ENCODE results near the gene HEY2. TPM values are rescaled to one million over a fixed set of nuclear protein-coding genes. Genes with fewer than 3 reads are reported as not detected.

Gene HEY2
- total RNA-seq, 4 donors from 2014 or later = 1.5 to 7.3 (median 4.3) TPM

DNA sequence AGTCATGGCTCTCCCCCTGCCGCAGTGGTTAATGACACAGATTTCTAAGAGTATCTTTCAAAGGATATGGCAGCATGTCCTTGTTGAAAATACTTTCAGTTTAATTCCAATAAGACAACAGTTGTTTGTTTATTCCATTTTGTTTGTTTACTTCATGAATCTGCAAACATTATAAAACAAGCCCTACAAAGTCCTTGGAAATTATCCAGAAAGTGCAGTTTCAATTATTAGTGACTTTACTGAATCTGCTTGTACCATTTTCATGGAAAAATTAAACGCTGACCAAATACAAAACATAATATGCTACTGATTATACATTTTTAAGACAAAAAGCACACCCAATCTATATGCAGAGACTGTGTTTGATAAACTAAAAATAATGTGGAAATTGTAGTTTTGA, 3.3 kb downstream of the HEY2 start:
- DNase-seq (ENCODE audit: low spot score in 2 of 2) = no peak
- H3K36me3 ChIP-seq = no peaks in the 10 kb centered on the region
- H3K27me3 ChIP-seq = peaks cover 0 to 23% of the 10 kb centered on the region in 2 donors
- TF ChIP-seq EP300 (IDR thresholded peaks at IDR 0.05) (no peak), POLR2A (IDR thresholded peaks at IDR 0.05) (no peak)
- TF ChIP-seq, protein P1, sequence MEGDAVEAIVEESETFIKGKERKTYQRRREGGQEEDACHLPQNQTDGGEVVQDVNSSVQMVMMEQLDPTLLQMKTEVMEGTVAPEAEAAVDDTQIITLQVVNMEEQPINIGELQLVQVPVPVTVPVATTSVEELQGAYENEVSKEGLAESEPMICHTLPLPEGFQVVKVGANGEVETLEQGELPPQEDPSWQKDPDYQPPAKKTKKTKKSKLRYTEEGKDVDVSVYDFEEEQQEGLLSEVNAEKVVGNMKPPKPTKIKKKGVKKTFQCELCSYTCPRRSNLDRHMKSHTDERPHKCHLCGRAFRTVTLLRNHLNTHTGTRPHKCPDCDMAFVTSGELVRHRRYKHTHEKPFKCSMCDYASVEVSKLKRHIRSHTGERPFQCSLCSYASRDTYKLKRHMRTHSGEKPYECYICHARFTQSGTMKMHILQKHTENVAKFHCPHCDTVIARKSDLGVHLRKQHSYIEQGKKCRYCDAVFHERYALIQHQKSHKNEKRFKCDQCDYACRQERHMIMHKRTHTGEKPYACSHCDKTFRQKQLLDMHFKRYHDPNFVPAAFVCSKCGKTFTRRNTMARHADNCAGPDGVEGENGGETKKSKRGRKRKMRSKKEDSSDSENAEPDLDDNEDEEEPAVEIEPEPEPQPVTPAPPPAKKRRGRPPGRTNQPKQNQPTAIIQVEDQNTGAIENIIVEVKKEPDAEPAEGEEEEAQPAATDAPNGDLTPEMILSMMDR (IDR thresholded peaks at IDR 0.05) = no peak
- no peaks in the 10 kb centered on the region for H3K9me3 ChIP-seq
- H3K4me3 ChIP-seq = no peak overlapping the region
- peaks cover 0 to 29% (median 2%) of the 10 kb centered on the region in 4 donors for H3K4me1 ChIP-seq
- no peak overlapping the region for H3K27ac ChIP-seq
- 71 to 76% methylated on average over 2 of the region's 2 CpGs for WGBS, 2 donors

DNA sequence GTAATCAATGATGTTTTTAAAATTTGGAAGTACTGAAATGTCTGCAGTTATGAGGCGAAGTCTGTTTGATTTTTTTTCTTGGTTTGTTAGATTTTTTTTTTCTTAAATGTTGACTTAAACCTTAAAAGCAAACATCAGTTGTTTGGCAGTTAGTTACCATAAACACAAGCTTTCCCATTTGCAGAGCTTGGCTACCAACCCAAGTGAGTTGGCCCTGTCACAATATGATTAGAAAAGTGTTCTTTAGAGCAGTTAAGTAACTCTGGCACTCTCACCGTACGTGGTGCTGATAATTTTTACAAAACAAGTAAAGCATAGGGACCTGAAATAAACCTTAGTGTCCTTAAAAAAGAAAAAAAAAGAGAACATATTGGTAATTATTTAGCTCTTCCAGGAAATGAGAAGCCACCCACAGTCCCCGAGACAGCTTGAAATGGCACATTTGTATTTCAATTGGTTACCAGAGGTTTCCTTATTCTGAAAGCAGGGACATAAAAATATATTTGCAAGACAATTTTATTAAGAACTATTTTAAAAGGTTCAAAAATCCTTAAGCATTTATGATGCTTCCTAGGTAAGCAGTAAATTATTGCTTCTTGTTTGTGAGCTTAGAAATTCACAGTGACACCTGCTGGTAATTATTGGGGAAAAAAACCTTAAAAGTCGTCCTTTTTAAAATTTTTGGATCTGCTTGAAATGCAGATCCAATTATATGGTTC, 3.9 kb downstream of the HEY2 start:
- TF ChIP-seq EP300 (IDR thresholded peaks at IDR 0.05) = no peak
- TF ChIP-seq, protein P1 (IDR thresholded peaks at IDR 0.05) = peak; percentile 23 to 65 (median 39)
- TF ChIP-seq POLR2A (IDR thresholded peaks at IDR 0.05) = no peak
- H3K36me3 ChIP-seq = no peaks in the 10 kb centered on the region
- peaks cover 0 to 23% of the 10 kb centered on the region in 2 donors for H3K27me3 ChIP-seq
- H3K27ac ChIP-seq = no peak overlapping the region
- peaks cover 0 to 27% (median 2%) of the 10 kb centered on the region in 4 donors for H3K4me1 ChIP-seq
- no peaks in the 10 kb centered on the region for H3K9me3 ChIP-seq
- no peak overlapping the region for H3K4me3 ChIP-seq
- DNase-seq (ENCODE audit: low spot score in 2 of 2) = no peak
- 40 to 44% methylated on average over 5 of the region's 5 CpGs for WGBS, 2 donors

DNA sequence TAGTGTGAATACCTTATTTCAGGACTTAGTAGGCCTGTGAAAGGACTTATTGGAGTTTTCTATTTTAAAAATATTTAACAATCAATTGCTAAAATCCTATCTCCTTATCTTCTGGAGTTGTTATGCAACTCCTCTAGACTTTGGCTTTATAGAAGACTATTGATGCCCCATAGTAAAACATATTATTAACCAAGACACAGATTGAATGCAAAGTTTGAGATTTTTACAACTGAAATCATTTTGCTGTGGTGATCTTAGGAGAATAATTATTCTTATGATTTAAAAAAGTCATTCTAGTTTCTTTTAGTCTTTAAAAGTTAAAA, 4.5 kb downstream of the HEY2 start:
- Histone ChIP-seq H3K27me3 (peaks cover 0 to 23% of the 10 kb centered on the region in 2 donors), H3K9me3 (no peaks in the 10 kb centered on the region), H3K4me3 (no peak overlapping the region), H3K4me1 (peaks cover 0 to 24% (median 2%) of the 10 kb centered on the region in 4 donors), H3K27ac (no peak overlapping the region), H3K36me3 (peaks cover 0 to 2% (median 0%) of the 10 kb centered on the region in 3 donors)
- DNase-seq (ENCODE audit: low spot score in 2 of 2) = no peak
- TF ChIP-seq EP300 (IDR thresholded peaks at IDR 0.05) (no peak), POLR2A (IDR thresholded peaks at IDR 0.05) (no peak)
- TF ChIP-seq, protein P1 (IDR thresholded peaks at IDR 0.05) = no peak

DNA sequence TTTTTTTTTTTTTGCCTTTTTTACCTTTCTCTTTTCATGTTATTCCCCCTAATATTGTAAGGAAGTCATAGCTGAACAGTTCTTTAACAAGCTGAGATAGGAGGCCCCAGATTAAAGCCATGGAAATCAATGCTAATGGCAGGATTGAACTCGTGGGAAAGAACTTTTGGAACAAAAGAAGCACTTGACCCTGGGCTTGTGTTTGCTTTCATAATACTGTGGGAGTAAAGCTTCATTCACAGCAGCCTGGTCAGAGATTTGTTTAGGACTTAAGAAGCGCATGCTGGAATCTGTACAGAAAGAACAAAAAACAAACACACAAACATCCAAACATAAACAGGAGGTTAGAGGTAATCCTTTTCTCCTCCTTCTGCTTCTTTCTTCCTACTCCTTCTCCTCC, 5.1 kb downstream of the HEY2 start:
- peaks cover 0 to 23% (median 2%) of the 10 kb centered on the region in 4 donors for H3K4me1 ChIP-seq
- H3K4me3 ChIP-seq = no peak overlapping the region
- no peaks in the 10 kb centered on the region for H3K9me3 ChIP-seq
- H3K36me3 ChIP-seq = peaks cover 0 to 9% (median 0%) of the 10 kb centered on the region in 3 donors
- WGBS, 2 donors = 24 to 35% methylated on average over 2 of the region's 2 CpGs
- H3K27me3 ChIP-seq = peaks cover 0 to 23% of the 10 kb centered on the region in 2 donors
- DNase-seq (ENCODE audit: low spot score in 2 of 2) = no peak
- H3K27ac ChIP-seq = no peak overlapping the region
- TF ChIP-seq EP300 (IDR thresholded peaks at IDR 0.05) = no peak

DNA sequence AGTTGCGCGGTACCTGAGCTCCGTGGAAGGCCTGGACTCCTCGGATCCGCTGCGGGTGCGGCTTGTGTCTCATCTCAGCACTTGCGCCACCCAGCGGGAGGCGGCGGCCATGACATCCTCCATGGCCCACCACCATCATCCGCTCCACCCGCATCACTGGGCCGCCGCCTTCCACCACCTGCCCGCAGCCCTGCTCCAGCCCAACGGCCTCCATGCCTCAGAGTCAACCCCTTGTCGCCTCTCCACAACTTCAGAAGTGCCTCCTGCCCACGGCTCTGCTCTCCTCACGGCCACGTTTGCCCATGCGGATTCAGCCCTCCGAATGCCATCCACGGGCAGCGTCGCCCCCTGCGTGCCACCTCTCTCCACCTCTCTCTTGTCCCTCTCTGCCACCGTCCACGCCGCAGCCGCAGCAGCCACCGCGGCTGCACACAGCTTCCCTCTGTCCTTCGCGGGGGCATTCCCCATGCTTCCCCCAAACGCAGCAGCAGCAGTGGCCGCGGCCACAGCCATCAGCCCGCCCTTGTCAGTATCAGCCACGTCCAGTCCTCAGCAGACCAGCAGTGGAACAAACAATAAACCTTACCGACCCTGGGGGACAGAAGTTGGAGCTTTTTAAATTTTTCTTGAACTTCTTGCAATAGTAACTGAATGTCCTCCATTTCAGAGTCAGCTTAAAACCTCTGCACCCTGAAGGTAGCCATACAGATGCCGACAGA, 9.9 kb downstream of the HEY2 start:
- Histone ChIP-seq H3K4me1 (no peaks in the 10 kb centered on the region), H3K27ac (no peak overlapping the region), H3K27me3 (peaks cover 0 to 7% of the 10 kb centered on the region in 2 donors), H3K4me3 (no peak overlapping the region), H3K9me3 (no peaks in the 10 kb centered on the region), H3K36me3 (peaks cover 0 to 14% (median 0%) of the 10 kb centered on the region in 3 donors)
- TF ChIP-seq, protein P1 (IDR thresholded peaks at IDR 0.05) = no peak
- no peak for DNase-seq (ENCODE audit: low spot score in 2 of 2)
- 85 to 91% methylated on average over 42 of the region's 42 CpGs for WGBS, 2 donors
